Keratinocyte (primary cell): ENCODE data around the gene ACOT13. TPM values are rescaled to one million over a fixed set of nuclear protein-coding genes. Genes with fewer than 3 reads are reported as not detected.

Experiments
- DNase-seq: peaks from one replicate; pipeline ENCODE4 v3.0.0-alpha.2; 2011; ENCODE audit warnings: low read depth, missing footprints, low spot score
- FAIRE-seq: peaks from 2 replicates; lab custom pipeline; 2011; peaks lifted over from hg19 to GRCh38; lab: Jason Lieb, UNC
- H2AFZ ChIP-seq: 2 replicates; pipeline ENCODE4 v1.6.0; 2012; ENCODE audit warnings: low read length, control low read depth, inconsistent platforms; ENCODE audit not compliant: control insufficient read depth
- H3K27ac ChIP-seq: 2 replicates; pipeline ENCODE4 v1.5.1; 2011; ENCODE audit warnings: low read length; ENCODE audit not compliant: control insufficient read depth, insufficient read depth
- H3K27me3 ChIP-seq: 3 replicates; pipeline ENCODE4 v1.6.0; 2011; ENCODE audit warnings: low read length; ENCODE audit not compliant: control insufficient read depth, insufficient read depth; ENCODE audit errors: extremely low read depth
- H3K36me3 ChIP-seq, 2 experiments: 2 replicates in 1 of 2; 3 replicates in 1 of 2; pipeline ENCODE4 v1.5.1; 2011; ENCODE audit warnings: low read length in 2 of 2, mild to moderate bottlenecking in 1 of 2; ENCODE audit not compliant: control insufficient read depth in 2 of 2, insufficient read depth in 2 of 2; ENCODE audit errors: extremely low read depth in 1 of 2
- H3K4me1 ChIP-seq: 3 replicates; pipeline ENCODE4 v1.5.1; 2011; ENCODE audit warnings: low read length; ENCODE audit not compliant: control insufficient read depth, insufficient read depth; ENCODE audit errors: extremely low read depth
- H3K4me2 ChIP-seq: 3 replicates; pipeline ENCODE4 v1.6.0; 2011; ENCODE audit warnings: low read depth, low read length; ENCODE audit not compliant: control insufficient read depth, insufficient read depth; ENCODE audit errors: extremely low read depth
- H3K4me3 ChIP-seq, 3 experiments: fragments of 200-600 bp in 1 of 3; sonication (generic) in 1 of 3; 2 replicates in 2 of 3; 3 replicates in 1 of 3; pipeline ENCODE4 v1.5.1; 2011 to 2016; ENCODE audit warnings: low read length in 3 of 3, mild to moderate bottlenecking in 3 of 3, control low read depth in 2 of 3, inconsistent platforms in 1 of 3, low read depth in 1 of 3, mixed read lengths in 1 of 3, mixed run types in 1 of 3, moderate library complexity in 1 of 3; ENCODE audit not compliant: control insufficient read depth in 2 of 3, insufficient read depth in 2 of 3; ENCODE audit errors: extremely low read depth in 1 of 3
- H3K79me2 ChIP-seq: 2 replicates; pipeline ENCODE4 v1.6.0; 2012; ENCODE audit warnings: low read length; ENCODE audit not compliant: control insufficient read depth, insufficient read depth
- H3K9ac ChIP-seq: 3 replicates; pipeline ENCODE4 v1.6.0; 2011; ENCODE audit warnings: low read length; ENCODE audit not compliant: control insufficient read depth, insufficient read depth; ENCODE audit errors: extremely low read depth
- H3K9me1 ChIP-seq: 3 replicates; pipeline ENCODE4 v1.6.0; 2011; ENCODE audit warnings: low read length; ENCODE audit not compliant: control insufficient read depth, insufficient read depth; ENCODE audit errors: extremely low read depth
- H3K9me3 ChIP-seq: 2 replicates; pipeline ENCODE4 v1.5.1; 2012; ENCODE audit warnings: low read depth, low read length; ENCODE audit not compliant: control insufficient read depth
- H4K20me1 ChIP-seq: 3 replicates; pipeline ENCODE4 v1.6.0; 2011; ENCODE audit warnings: low read length; ENCODE audit not compliant: control insufficient read depth, insufficient read depth; ENCODE audit errors: extremely low read depth
- EZH2 ChIP-seq: IDR thresholded peaks from one replicate; pipeline ENCODE4 v1.6.1; 2012; ENCODE audit warnings: inconsistent platforms, mild to moderate bottlenecking, low read length, moderate library complexity
- dilution Hi-C: fragments of 300-500 bp; cut with MboI; formaldehyde crosslinking; loops from one replicate; pipeline ENCODE4 v1.7.0; 2020; ENCODE audit warnings: low sequenced_read_pairs; ENCODE audit not compliant: extremely low pct_ligation_motif_present
- polyA plus RNA-seq, 5 experiments: library from polyadenylated mRNA; depleted of rRNA in 3 of 5; stranded (reverse) in 3 of 5; stranded (forward) in 1 of 5; unstranded in 1 of 5; fragments of >200 nt; gene quantifications; 1 replicate in 1 of 5; 2 replicates in 3 of 5; 3 replicates in 1 of 5; pipeline versions ENCODE4 v1.2.1 to v1.2.3, GENCODE V29; 2011 to 2012; ENCODE audit warnings: missing spikeins in 2 of 5, low read depth in 1 of 5, low replicate concordance in 1 of 5
- TF ChIP-seq, protein P1 (sequence below), 3 experiments: IDR thresholded peaks in 1 of 3; conservative IDR thresholded peaks in 1 of 3; optimal IDR thresholded peaks in 1 of 3; 2 replicates in 2 of 3; 3 replicates in 1 of 3; pipeline versions ENCODE3 to v1.5.1; 2011; ENCODE audit warnings: low read length in 3 of 3, mild to moderate bottlenecking in 3 of 3, moderate library complexity in 2 of 3, control low read depth in 1 of 3, inconsistent platforms in 1 of 3; ENCODE audit not compliant: insufficient read depth in 2 of 3; ENCODE audit errors: extremely low read depth in 1 of 3

The ACOT13 gene
- polyA plus RNA-seq, 1 donor (not counting 4 experiments of a cell fraction or from before 2014, with no cell fraction given) = 57.9 TPM

DNA sequence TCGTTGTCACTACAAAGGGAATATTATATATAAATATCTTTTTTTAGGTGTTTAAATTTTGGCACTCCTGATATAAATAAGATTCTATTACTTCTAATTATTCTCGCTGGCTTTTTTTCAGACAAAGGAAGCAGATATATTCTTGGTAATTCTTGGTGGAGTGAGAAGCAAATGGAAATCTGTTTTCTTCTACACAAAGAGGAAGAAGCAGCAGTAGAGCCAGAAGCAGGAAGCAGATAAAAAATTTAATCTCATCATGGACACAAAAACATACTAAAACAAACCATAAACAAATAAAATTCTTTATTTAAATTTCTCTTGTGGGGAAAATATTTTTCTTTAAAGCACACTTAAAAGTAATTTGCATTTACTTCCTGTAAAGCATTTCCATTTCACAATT is 17.2 kb upstream of the ACOT13 start:
- DNase-seq = no peak
- Histone ChIP-seq H3K4me1 (peaks cover 18% of the 10 kb centered on the region), H3K9me3 (no peaks in the 10 kb centered on the region), H4K20me1 (peaks cover 3% of the 10 kb centered on the region), H3K36me3 (peaks cover 7 to 19% of the 10 kb centered on the region in 2 experiments), H3K27ac (no peak overlapping the region), H3K4me2 (no peak overlapping the region), H3K27me3 (no peaks in the 10 kb centered on the region), H2AFZ (no peak overlapping the region), H3K9ac (no peak overlapping the region), H3K4me3 (no peak overlapping the region), H3K79me2 (no peaks in the 10 kb centered on the region), H3K9me1 (no peaks in the 10 kb centered on the region)
- TF ChIP-seq EZH2 = no peak
- TF ChIP-seq, protein P1, sequence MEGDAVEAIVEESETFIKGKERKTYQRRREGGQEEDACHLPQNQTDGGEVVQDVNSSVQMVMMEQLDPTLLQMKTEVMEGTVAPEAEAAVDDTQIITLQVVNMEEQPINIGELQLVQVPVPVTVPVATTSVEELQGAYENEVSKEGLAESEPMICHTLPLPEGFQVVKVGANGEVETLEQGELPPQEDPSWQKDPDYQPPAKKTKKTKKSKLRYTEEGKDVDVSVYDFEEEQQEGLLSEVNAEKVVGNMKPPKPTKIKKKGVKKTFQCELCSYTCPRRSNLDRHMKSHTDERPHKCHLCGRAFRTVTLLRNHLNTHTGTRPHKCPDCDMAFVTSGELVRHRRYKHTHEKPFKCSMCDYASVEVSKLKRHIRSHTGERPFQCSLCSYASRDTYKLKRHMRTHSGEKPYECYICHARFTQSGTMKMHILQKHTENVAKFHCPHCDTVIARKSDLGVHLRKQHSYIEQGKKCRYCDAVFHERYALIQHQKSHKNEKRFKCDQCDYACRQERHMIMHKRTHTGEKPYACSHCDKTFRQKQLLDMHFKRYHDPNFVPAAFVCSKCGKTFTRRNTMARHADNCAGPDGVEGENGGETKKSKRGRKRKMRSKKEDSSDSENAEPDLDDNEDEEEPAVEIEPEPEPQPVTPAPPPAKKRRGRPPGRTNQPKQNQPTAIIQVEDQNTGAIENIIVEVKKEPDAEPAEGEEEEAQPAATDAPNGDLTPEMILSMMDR (optimal IDR thresholded peaks at IDR 0.05 in 1 of 3, IDR thresholded peaks at IDR 0.05 in 1 of 3, conservative IDR thresholded peaks at IDR 0.05 in 1 of 3; ENCODE audit: extremely low read depth in 1 of 3, insufficient read depth in 2 of 3, low read length in 3 of 3) = no peak
- FAIRE-seq = no peak
- dilution Hi-C loops = no loop called here

DNA sequence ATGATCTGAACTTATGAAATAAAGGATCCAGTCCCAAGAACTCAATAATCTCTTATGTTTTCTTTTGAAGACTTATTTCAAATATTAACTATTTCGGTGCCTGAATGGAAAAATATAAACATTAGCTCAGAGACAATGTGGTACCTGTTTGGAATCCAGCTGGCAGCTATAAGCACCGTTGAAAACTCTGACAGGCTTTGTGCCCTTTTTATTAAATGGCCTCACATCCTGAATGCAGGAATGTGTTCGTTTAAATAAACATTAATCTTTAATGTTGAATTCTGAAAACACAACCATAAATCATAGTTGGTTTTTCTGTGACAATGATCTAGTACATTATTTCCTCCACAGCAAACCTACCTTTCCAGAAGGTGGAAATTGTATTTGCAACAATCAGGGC is 16.5 kb upstream of the ACOT13 start:
- Histone ChIP-seq H3K27me3 (no peaks in the 10 kb centered on the region), H3K4me3 (no peak overlapping the region), H3K9me1 (no peaks in the 10 kb centered on the region), H3K4me2 (no peak overlapping the region), H3K9ac (no peak overlapping the region), H3K27ac (no peak overlapping the region), H3K4me1 (peaks cover 16% of the 10 kb centered on the region), H4K20me1 (peaks cover 3% of the 10 kb centered on the region), H3K36me3 (peaks cover 7 to 19% of the 10 kb centered on the region in 2 experiments), H3K79me2 (no peaks in the 10 kb centered on the region), H3K9me3 (no peaks in the 10 kb centered on the region), H2AFZ (no peak overlapping the region)
- no peak for FAIRE-seq
- no peak for DNase-seq
- TF ChIP-seq, protein P1 (optimal IDR thresholded peaks at IDR 0.05 in 1 of 3, IDR thresholded peaks at IDR 0.05 in 1 of 3, conservative IDR thresholded peaks at IDR 0.05 in 1 of 3; ENCODE audit: extremely low read depth in 1 of 3, insufficient read depth in 2 of 3, low read length in 3 of 3) = no peak
- TF ChIP-seq EZH2 = no peak
- dilution Hi-C loops = no loop called here
